ENCODE data around the gene ELFN2. TPM values are rescaled to one million over a fixed set of nuclear protein-coding genes. Genes with fewer than 3 reads are reported as not detected.

ELFN2 gene
- total RNA-seq, 1 donor: under 0.01 TPM

DNA sequence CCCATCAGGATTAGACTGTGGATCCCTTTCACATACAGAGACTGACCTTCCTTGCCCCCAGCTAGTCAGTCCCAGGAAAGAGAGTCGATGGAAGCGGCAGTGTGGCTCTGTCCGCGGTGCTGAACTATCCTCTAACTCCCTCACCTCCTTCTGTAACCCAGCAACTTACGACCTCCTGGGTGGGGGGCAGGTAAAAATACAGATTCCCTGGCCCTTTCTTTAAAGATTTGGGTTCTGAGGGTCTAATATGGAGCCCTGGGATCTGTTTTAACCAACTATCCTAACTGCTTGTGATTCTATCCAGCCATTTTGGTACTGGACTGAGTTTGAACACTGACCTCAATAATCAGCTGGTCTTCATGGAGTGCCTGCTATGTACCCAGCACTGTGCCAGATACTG lies 35.7 kb upstream of the ELFN2 start:
- H2AFZ ChIP-seq (ENCODE audit: low read length): no peak overlapping the region
- H3K36me3 ChIP-seq (ENCODE audit: insufficient read depth, low read length): no peaks in the 10 kb centered on the region
- H3K27ac ChIP-seq (ENCODE audit: low read depth, low read length): no peak overlapping the region
- H3K4me3 ChIP-seq (ENCODE audit: insufficient read depth, low read length): no peak overlapping the region
- no peaks in the 10 kb centered on the region for H3K4me1 ChIP-seq (ENCODE audit: insufficient read depth, low read length)
- H4K20me1 ChIP-seq (ENCODE audit: insufficient read depth, low read length): no peaks in the 10 kb centered on the region
- no peak overlapping the region for H3K4me2 ChIP-seq (ENCODE audit: insufficient read depth, low read length)
- H3K79me2 ChIP-seq (ENCODE audit: insufficient read depth, low read length): no peaks in the 10 kb centered on the region
- TF ChIP-seq, protein P1, sequence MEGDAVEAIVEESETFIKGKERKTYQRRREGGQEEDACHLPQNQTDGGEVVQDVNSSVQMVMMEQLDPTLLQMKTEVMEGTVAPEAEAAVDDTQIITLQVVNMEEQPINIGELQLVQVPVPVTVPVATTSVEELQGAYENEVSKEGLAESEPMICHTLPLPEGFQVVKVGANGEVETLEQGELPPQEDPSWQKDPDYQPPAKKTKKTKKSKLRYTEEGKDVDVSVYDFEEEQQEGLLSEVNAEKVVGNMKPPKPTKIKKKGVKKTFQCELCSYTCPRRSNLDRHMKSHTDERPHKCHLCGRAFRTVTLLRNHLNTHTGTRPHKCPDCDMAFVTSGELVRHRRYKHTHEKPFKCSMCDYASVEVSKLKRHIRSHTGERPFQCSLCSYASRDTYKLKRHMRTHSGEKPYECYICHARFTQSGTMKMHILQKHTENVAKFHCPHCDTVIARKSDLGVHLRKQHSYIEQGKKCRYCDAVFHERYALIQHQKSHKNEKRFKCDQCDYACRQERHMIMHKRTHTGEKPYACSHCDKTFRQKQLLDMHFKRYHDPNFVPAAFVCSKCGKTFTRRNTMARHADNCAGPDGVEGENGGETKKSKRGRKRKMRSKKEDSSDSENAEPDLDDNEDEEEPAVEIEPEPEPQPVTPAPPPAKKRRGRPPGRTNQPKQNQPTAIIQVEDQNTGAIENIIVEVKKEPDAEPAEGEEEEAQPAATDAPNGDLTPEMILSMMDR (IDR thresholded peaks at IDR 0.05; ENCODE audit: extremely low read depth, low read depth, low read length): no peak
- no peak for DNase-seq (ENCODE audit: insufficient read length, low spot score, missing footprints)
- peaks cover 49% of the 10 kb centered on the region for H3K27me3 ChIP-seq (ENCODE audit: insufficient read depth, low read length)
- no peaks in the 10 kb centered on the region for H3K9me3 ChIP-seq (ENCODE audit: low read depth, low read length)

DNA sequence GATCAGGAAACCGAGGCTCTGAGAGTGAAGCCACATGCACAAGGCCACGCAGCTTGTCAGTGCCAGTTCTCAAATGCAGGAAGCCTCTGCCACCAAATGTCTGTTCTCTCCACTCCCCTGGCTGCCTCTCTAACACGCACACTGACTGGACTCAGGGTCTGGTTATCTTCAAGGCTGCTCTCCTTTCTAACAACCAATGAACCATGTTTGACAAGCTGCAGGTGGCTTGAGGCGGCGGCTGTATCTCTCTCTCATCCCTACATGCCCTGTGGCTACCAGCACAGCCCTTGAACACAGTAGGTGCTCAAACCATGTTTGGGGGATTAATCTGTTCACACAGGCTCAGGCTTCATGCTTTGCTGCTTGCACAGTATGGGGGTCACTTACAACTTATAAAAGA lies 35.2 kb upstream of the ELFN2 start:
- Histone ChIP-seq H3K79me2 (ENCODE audit: insufficient read depth, low read length) (no peaks in the 10 kb centered on the region), H4K20me1 (ENCODE audit: insufficient read depth, low read length) (no peaks in the 10 kb centered on the region), H3K27ac (ENCODE audit: low read depth, low read length) (no peak overlapping the region), H2AFZ (ENCODE audit: low read length) (no peak overlapping the region), H3K4me2 (ENCODE audit: insufficient read depth, low read length) (no peak overlapping the region), H3K4me3 (ENCODE audit: insufficient read depth, low read length) (no peak overlapping the region), H3K27me3 (ENCODE audit: insufficient read depth, low read length) (peaks cover 46% of the 10 kb centered on the region), H3K9me3 (ENCODE audit: low read depth, low read length) (no peaks in the 10 kb centered on the region), H3K36me3 (ENCODE audit: insufficient read depth, low read length) (no peaks in the 10 kb centered on the region), H3K4me1 (ENCODE audit: insufficient read depth, low read length) (no peaks in the 10 kb centered on the region)
- no peak for DNase-seq (ENCODE audit: insufficient read length, low spot score, missing footprints)
- TF ChIP-seq, protein P1 (IDR thresholded peaks at IDR 0.05; ENCODE audit: extremely low read depth, low read depth, low read length): no peak

DNA sequence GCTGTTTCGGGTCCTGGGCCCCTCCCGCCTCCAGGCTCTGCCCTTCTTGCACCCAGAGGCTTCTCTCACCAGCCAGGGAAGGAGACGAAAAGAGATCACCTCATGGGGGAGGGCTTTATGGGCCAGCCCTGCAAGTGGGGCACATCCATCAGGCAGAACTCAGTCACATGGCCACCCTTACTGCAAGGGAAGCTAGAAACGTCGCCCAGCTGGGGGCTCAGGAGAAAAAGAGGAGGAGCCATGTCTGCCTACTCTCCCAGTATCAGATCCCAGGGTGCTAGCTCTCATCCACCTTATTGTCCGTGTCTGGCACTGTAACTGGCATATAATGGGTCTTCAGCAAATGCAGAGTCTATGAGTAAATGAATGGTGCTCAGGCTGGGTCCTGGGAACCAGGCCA lies 34.7 kb upstream of the ELFN2 start:
- Histone ChIP-seq H3K79me2 (ENCODE audit: insufficient read depth, low read length) (no peaks in the 10 kb centered on the region), H2AFZ (ENCODE audit: low read length) (no peak overlapping the region), H3K4me1 (ENCODE audit: insufficient read depth, low read length) (no peaks in the 10 kb centered on the region), H3K4me3 (ENCODE audit: insufficient read depth, low read length) (no peak overlapping the region), H3K27me3 (ENCODE audit: insufficient read depth, low read length) (peaks cover 41% of the 10 kb centered on the region), H3K9me3 (ENCODE audit: low read depth, low read length) (no peaks in the 10 kb centered on the region), H3K27ac (ENCODE audit: low read depth, low read length) (no peak overlapping the region), H3K4me2 (ENCODE audit: insufficient read depth, low read length) (no peak overlapping the region), H3K36me3 (ENCODE audit: insufficient read depth, low read length) (no peaks in the 10 kb centered on the region), H4K20me1 (ENCODE audit: insufficient read depth, low read length) (no peaks in the 10 kb centered on the region)
- TF ChIP-seq, protein P1 (IDR thresholded peaks at IDR 0.05; ENCODE audit: extremely low read depth, low read depth, low read length): no peak
- DNase-seq (ENCODE audit: insufficient read length, low spot score, missing footprints): no peak

DNA sequence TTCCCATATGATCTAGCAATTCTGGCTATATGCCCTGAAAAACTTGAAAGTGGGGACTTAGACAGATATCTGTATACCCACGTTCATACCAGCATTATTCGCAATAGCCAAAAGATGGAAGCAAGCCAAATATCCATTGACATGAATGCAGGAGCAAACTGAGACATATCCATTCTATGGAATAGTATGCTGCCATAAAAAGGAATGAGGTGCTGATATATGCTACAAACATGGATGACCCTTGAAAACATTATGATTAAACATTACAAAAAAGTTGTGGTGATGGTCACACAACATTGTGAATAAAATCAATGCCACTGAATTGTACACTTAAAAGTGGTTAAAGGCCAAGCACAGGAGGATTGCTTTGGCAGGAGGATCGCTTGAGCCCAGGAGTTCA lies 33.4 kb upstream of the ELFN2 start:
- Histone ChIP-seq H3K27ac (ENCODE audit: low read depth, low read length) (no peak overlapping the region), H3K4me3 (ENCODE audit: insufficient read depth, low read length) (no peak overlapping the region), H4K20me1 (ENCODE audit: insufficient read depth, low read length) (no peaks in the 10 kb centered on the region), H3K9me3 (ENCODE audit: low read depth, low read length) (no peaks in the 10 kb centered on the region), H2AFZ (ENCODE audit: low read length) (no peak overlapping the region), H3K4me2 (ENCODE audit: insufficient read depth, low read length) (no peak overlapping the region), H3K79me2 (ENCODE audit: insufficient read depth, low read length) (no peaks in the 10 kb centered on the region), H3K36me3 (ENCODE audit: insufficient read depth, low read length) (no peaks in the 10 kb centered on the region), H3K27me3 (ENCODE audit: insufficient read depth, low read length) (peaks cover 34% of the 10 kb centered on the region), H3K4me1 (ENCODE audit: insufficient read depth, low read length) (peaks cover 5% of the 10 kb centered on the region)
- TF ChIP-seq, protein P1 (IDR thresholded peaks at IDR 0.05; ENCODE audit: extremely low read depth, low read depth, low read length): no peak
- DNase-seq (ENCODE audit: insufficient read length, low spot score, missing footprints): no peak
